Naive thymus-derived CD8-positive, alpha-beta T cell (primary cell): Measurements from ENCODE around the gene VHLL. TPM values are rescaled to one million over a fixed set of nuclear protein-coding genes. Genes with fewer than 3 reads are reported as not detected.

ENCODE experiments used
- ATAC-seq, 2 donors: fragments of 150-1000 bp; cut with Tn5 transposase in 1 of 2; sonication (Bioruptor Pico), chemical (Tn5 transposase) in 1 of 2; 1 replicate in 1 of 2; 2 replicates in 1 of 2; pipeline ENCODE4 v1.10.0; 2021; ENCODE audit warnings: mild to moderate bottlenecking in 2 of 2, moderate library complexity in 2 of 2
- POLR2A ChIA-PET: fragments of 350-600 bp; sonication (Branson Sonifier 250); formaldehyde crosslinking; loops from one replicate; lab custom pipeline; 2021; ENCODE audit warnings: antibody characterized with exemption; lab: Charles Lee
- DNase-seq, 10 donors: peaks; one replicate each; pipeline versions ENCODE4 v3.0.0 to v3.0.0-alpha.2; 2020 to 2022
- H3K27ac Mint-ChIP-seq, 10 donors: one replicate each; pipeline ENCODE4 v1.8.0; 2020 to 2022; ENCODE audit warnings: mild to moderate bottlenecking in 10 of 10, mixed read lengths in 10 of 10, moderate library complexity in 4 of 10, inconsistent platforms in 1 of 10
- H3K27me3 Mint-ChIP-seq, 5 donors: one replicate each; pipeline ENCODE4 v1.8.0; 2021 to 2022; ENCODE audit warnings: mixed read lengths in 5 of 5
- H3K36me3 Mint-ChIP-seq, 3 donors: one replicate each; pipeline ENCODE4 v1.8.0; 2020 to 2022; ENCODE audit warnings: mixed read lengths in 3 of 3, mild to moderate bottlenecking in 2 of 3, inconsistent platforms in 1 of 3
- H3K4me1 Mint-ChIP-seq, 4 donors: one replicate each; pipeline ENCODE4 v1.8.0; 2021 to 2022; ENCODE audit warnings: mixed read lengths in 4 of 4
- H3K4me3 Mint-ChIP-seq, 10 donors: one replicate each; pipeline ENCODE4 v1.8.0; 2020 to 2022; ENCODE audit warnings: mild to moderate bottlenecking in 10 of 10, mixed read lengths in 10 of 10, moderate library complexity in 6 of 10, inconsistent platforms in 1 of 10
- H3K9me3 Mint-ChIP-seq, 9 donors: one replicate each; pipeline ENCODE4 v1.8.0; 2020 to 2022; ENCODE audit warnings: mixed read lengths in 9 of 9, mild to moderate bottlenecking in 3 of 9, inconsistent platforms in 1 of 9, moderate library complexity in 1 of 9
- polyA plus RNA-seq, 3 donors: library from polyadenylated mRNA; unstranded; fragments of 300-500 nt; fragmentation: Illumina TruSeq; gene quantifications; one replicate each; pipeline ENCODE4 v1.2.3, GENCODE V29; 2021
- total RNA-seq, 8 experiments: library from RNA in 2 of 8; stranded (reverse) in 2 of 8; gene quantifications; one replicate each; pipeline ENCODE4 v1.2.3 and lab custom pipeline; 2021 to 2026

VHLL gene
- total and polyA plus RNA-seq, 5 experiments from 2014 or later, result 0.78 TPM; not detected in 4

GRCh38 chr1:156286061-156286460, 13.0 kb downstream of the VHLL start:
- ATAC-seq (no peak), DNase-seq (no peak)
- Mint-ChIP-seq H3K27ac (no peak overlapping the region), H3K36me3 (peaks cover 0 to 14% (median 0%) of the 10 kb centered on the region in 3 donors), H3K27me3 (no peaks in the 10 kb centered on the region), H3K4me1 (peaks cover 25 to 36% (median 34%) of the 10 kb centered on the region in 4 donors), H3K4me3 (peak overlapping the region in 1 of 10 donors; percentile 33), H3K9me3 (no peaks in the 10 kb centered on the region)
- POLR2A ChIA-PET, result no interaction called here

- no peak for DNase-seq
- POLR2A ChIA-PET, result no interaction called here
- Mint-ChIP-seq H3K36me3 (peaks cover 0 to 14% (median 0%) of the 10 kb centered on the region in 3 donors), H3K4me1 (peaks cover 28 to 43% (median 39%) of the 10 kb centered on the region in 4 donors), H3K4me3 (no peak overlapping the region), H3K27me3 (no peaks in the 10 kb centered on the region), H3K9me3 (no peaks in the 10 kb centered on the region), H3K27ac (no peak overlapping the region)
- ATAC-seq, result no peak
Observed at GRCh38 chr1:156285437-156285836, 13.7 kb downstream of the VHLL start.

- H3K4me3 Mint-ChIP-seq, result peak overlapping the region in 5 of 10 donors; percentile 22 to 58 (median 39)
- POLR2A ChIA-PET, result interaction anchor here (1.0 to 3.2 kb wide), 2 partner anchors 10 to 14 kb away, joined by 3 to 21 read pairs; partner anchors contain the start of gene GLMP
- no peaks in the 10 kb centered on the region for H3K27me3 Mint-ChIP-seq
- DNase-seq (no peak), ATAC-seq (no peak)
- H3K36me3 Mint-ChIP-seq, result peaks cover 0 to 9% (median 0%) of the 10 kb centered on the region in 3 donors
- no peaks in the 10 kb centered on the region for H3K9me3 Mint-ChIP-seq
- H3K4me1 Mint-ChIP-seq, result peaks cover 28 to 49% (median 44%) of the 10 kb centered on the region in 4 donors
- H3K27ac Mint-ChIP-seq, result peak overlapping the region in 1 of 10 donors; percentile 31
Observed at GRCh38 chr1:156284757-156285156, 14.3 kb downstream of the VHLL start.

DNA sequence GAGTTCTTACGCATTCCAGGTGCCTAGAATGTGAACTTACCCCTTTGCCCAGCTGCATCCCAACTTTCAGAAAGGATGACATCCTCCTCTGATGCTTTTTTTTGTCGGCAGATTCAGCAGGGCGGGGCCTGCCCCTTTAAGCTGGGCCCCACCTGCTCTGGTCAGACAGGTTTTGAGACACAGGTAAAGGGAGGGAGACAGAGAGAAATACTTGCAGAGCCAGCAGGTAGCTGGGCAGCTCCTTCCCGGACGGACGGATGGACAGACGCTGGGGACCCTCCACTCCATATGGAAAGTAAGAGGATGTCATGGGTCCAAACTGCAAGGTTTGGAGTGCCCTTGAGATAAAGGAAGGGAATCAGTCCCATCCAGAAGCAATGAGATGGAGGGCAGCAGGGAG, 15.0 kb downstream of the VHLL start, which contains the start of gene TMEM79:
Gene TMEM79, plus strand, starts transcription at position 214 of the 400 bp plus-strand sequence. CDS start 902 bp downstream, outside the sequence.
- ATAC-seq, result no peak
- DNase-seq, result no peak
- POLR2A ChIA-PET, result interaction anchor here (0.5 to 3.2 kb wide), 5 partner anchors 10 to 316 kb away, joined by 3 to 21 read pairs (median 3); partner anchors contain the start of genes GLMP and MEF2D
- H3K9me3 Mint-ChIP-seq, result no peaks in the 10 kb centered on the region
- H3K27ac Mint-ChIP-seq, result peak within 1 kb of the TSS; percentile 92 to 98 (median 96)
- H3K4me3 Mint-ChIP-seq, result peak within 1 kb of the TSS; percentile 93 to 100 (median 97)
- H3K36me3 Mint-ChIP-seq, result peaks cover 0 to 5% (median 0%) of the 10 kb centered on the region in 3 donors
- H3K27me3 Mint-ChIP-seq, result no peaks in the 10 kb centered on the region
- H3K4me1 Mint-ChIP-seq, result peaks cover 28 to 50% (median 45%) of the 10 kb centered on the region in 4 donors

DNA sequence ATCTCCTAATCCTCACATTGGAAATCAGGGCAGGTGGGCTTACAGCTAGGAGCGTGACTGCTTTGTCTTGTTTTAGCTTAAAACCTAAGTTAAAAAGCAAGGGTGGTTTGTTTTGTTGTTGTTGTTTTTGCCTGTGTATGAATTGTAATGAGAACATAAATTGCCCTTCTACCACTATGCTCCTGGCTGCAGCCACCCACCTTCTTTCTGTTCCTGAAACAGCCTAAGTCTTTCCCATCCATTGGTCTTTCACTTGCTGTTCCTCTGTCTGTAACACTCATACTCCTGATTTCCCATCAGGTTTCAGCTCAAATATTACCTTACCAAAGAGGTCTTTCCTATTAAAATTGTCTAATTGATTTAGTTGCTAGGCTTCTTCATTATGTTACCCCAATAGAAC, 15.6 kb downstream of the VHLL start:
- ATAC-seq, result no peak
- no peaks in the 10 kb centered on the region for H3K27me3 Mint-ChIP-seq
- H3K4me1 Mint-ChIP-seq, result peaks cover 28 to 50% (median 45%) of the 10 kb centered on the region in 4 donors
- peak overlapping the region; percentile 93 to 100 (median 97) for H3K4me3 Mint-ChIP-seq
- DNase-seq, result no peak
- POLR2A ChIA-PET, result interaction anchor here (0.6 to 3.2 kb wide), 15 partner anchors 8 to 484 kb away, joined by 3 to 21 read pairs (median 4); partner anchors contain the start of genes CCT3, GLMP, MEF2D and PMF1
- H3K9me3 Mint-ChIP-seq, result no peaks in the 10 kb centered on the region
- peaks cover 0 to 6% (median 0%) of the 10 kb centered on the region in 3 donors for H3K36me3 Mint-ChIP-seq
- peak overlapping the region; percentile 10 to 98 (median 96) for H3K27ac Mint-ChIP-seq

DNA sequence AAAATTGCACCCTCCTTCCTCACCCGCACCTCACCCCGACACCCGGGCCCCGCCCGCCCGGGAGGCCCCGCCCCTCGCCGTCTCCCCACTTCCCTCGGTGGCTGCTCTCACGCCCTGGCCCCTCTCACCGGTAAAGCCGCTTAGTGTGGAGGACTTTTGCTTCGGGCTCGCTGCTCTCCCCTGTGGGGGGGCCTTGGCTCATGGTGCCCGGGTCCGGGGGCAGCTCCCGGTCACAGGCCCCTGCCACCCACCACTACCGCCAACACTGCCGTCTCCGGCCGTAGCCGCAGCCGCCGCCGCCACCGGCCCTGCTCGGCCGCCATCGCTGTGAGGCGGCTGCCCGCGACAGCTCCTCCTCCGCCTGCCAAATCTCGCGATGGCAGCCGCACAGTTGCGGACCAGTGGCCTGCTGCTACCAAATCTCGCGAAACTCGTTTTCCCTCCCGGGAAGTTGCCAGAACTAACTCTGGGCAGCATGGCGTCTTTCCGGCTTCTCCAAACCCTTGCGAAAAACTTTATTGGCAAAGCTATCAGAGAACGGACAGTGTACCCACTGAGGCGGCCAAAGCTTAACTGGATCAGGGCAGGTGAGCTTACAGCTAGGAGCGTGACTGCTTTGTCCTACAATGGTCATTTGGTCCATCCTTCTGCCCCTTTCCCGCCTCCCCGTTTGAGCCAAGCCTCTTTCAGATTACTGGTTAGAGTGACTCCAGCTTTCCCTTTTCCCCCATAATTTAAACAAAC, 16.5 kb downstream of the VHLL start, which contains the start of gene SMG5:
Gene SMG5, minus strand, starts transcription at position 347 of the 744 bp plus-strand sequence. Its CDS starts 145 bp downstream, at position 202.
- POLR2A ChIA-PET, result interaction anchor here (0.6 to 3.2 kb wide), 21 partner anchors 9 to 1009 kb away, joined by 3 to 21 read pairs (median 4); partner anchors contain the start of genes CCT3, CLK2, GLMP and MEF2D
- peaks cover 28 to 50% (median 47%) of the 10 kb centered on the region in 4 donors for H3K4me1 Mint-ChIP-seq
- DNase-seq, result peak; percentile 91 to 98 (median 96)

GRCh38 chr1:156281693-156282478, 17.2 kb downstream of the VHLL start:
- H3K27ac Mint-ChIP-seq, result peak overlapping the region; percentile 82 to 98 (median 94)
- H3K27me3 Mint-ChIP-seq, result no peaks in the 10 kb centered on the region
- H3K36me3 Mint-ChIP-seq, result peaks cover 0 to 22% (median 3%) of the 10 kb centered on the region in 3 donors
- ATAC-seq, result no peak
- H3K9me3 Mint-ChIP-seq, result no peaks in the 10 kb centered on the region
- peak in 3 of 10 donors; percentile 11 to 53 (median 13) for DNase-seq
- peak overlapping the region; percentile 93 to 100 (median 97) for H3K4me3 Mint-ChIP-seq
- H3K4me1 Mint-ChIP-seq, result peaks cover 28 to 54% (median 48%) of the 10 kb centered on the region in 4 donors
- POLR2A ChIA-PET, result interaction anchor here (0.6 to 3.2 kb wide), 18 partner anchors 10 to 1008 kb away, joined by 3 to 21 read pairs (median 4); partner anchors contain the start of genes CCT3, CLK2, GLMP and MEF2D

More for the DNA sequence above, 16.5 kb downstream of the VHLL start, which contains the start of gene SMG5:
- peak within 1 kb of the TSS; percentile 92 to 98 (median 96) for H3K27ac Mint-ChIP-seq
- H3K4me3 Mint-ChIP-seq, result peak within 1 kb of the TSS; percentile 93 to 100 (median 97)
- H3K9me3 Mint-ChIP-seq, result no peaks in the 10 kb centered on the region
- peak; percentile 94 to 95 for ATAC-seq
- no peaks in the 10 kb centered on the region for H3K27me3 Mint-ChIP-seq
- H3K36me3 Mint-ChIP-seq, result peaks cover 0 to 15% (median 3%) of the 10 kb centered on the region in 3 donors

DNA sequence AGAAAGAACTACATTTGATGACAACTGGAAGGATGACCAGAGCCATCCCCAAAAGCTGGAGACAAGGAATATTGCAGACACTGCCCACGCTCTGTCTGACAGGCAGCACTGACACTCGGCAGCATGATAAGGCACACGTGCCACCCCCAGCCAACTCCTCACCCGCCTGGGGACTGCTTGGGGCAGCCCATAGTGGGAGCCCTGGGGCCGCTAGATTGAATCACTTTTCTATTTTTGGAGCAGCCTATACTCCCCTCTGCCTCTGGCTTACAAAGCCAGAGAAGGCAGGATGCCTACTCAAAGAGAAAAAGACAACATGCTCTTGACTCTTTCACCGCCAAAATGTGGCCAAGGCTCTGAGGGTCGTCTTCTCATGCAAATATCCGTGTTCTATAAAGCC, 17.8 kb downstream of the VHLL start:
- no peaks in the 10 kb centered on the region for H3K9me3 Mint-ChIP-seq
- ATAC-seq (peak in 1 of 2 donors; percentile 21), DNase-seq (peak in 4 of 10 donors; percentile 11 to 33 (median 16))
- H3K27me3 Mint-ChIP-seq, result no peaks in the 10 kb centered on the region
- H3K4me3 Mint-ChIP-seq, result peak overlapping the region; percentile 93 to 100 (median 97)
- peak overlapping the region; percentile 82 to 98 (median 94) for H3K27ac Mint-ChIP-seq
- POLR2A ChIA-PET, result interaction anchor here (1.0 to 1.5 kb wide), 2 partner anchors 68 to 133 kb away, joined by 3 to 4 read pairs; partner anchors contain the start of gene PMF1
- peaks cover 0 to 27% (median 3%) of the 10 kb centered on the region in 3 donors for H3K36me3 Mint-ChIP-seq
- peaks cover 27 to 56% (median 48%) of the 10 kb centered on the region in 4 donors for H3K4me1 Mint-ChIP-seq

DNA sequence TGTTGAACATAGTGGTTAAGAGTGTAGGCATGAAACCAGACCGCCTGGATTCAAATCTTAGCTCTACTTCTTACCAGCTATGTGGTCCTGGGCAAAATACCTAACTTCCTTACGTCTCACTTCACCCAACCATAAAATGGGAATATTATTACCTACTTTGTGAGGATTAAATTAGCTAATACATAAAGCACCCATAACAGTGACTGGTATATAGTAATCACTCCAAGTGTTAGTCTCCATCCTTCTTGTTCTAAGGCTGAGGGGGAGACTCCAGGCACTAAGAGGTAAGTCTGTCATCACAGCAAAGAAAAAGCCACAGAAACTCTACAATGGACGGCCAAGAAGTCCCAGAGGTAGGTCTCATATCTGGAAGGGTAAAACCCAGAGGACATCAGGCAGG, 19.3 kb downstream of the VHLL start:
- no peaks in the 10 kb centered on the region for H3K9me3 Mint-ChIP-seq
- peak overlapping the region in 4 of 10 donors; percentile 1 to 51 (median 30) for H3K4me3 Mint-ChIP-seq
- DNase-seq (no peak), ATAC-seq (no peak)
- H3K4me1 Mint-ChIP-seq, result peaks cover 26 to 56% (median 47%) of the 10 kb centered on the region in 4 donors
- peaks cover 0 to 41% (median 8%) of the 10 kb centered on the region in 3 donors for H3K36me3 Mint-ChIP-seq
- H3K27me3 Mint-ChIP-seq, result no peaks in the 10 kb centered on the region
- POLR2A ChIA-PET, result interaction anchor here (0.5 to 0.6 kb wide), 2 partner anchors 132 to 947 kb away, joined by 3 to 4 read pairs; no protein-coding TSS in a partner anchor
- peak overlapping the region in 3 of 10 donors; percentile 12 to 50 (median 25) for H3K27ac Mint-ChIP-seq

DNA sequence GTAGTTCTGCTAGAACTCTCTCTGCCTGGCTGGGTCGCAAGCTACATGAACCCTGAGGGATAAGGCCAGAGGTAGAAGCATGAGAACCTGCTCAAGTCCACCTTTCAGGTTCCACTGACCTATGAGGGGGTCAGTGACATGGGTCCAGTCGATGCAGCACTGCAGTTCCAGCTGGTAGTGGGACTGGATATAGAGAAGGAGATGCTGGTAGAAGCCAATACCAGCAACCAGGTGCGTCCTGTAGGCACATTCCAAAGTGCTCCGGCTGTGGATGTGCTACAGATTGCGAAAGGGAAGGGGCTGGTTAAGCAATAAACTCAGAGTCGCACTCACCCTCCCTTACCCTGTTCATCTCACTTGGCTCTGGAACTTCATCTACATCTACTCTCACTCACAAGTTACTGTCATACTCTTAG, 22.1 kb downstream of the VHLL start:
- H3K4me1 Mint-ChIP-seq, result peaks cover 10 to 34% (median 21%) of the 10 kb centered on the region in 4 donors
- H3K27me3 Mint-ChIP-seq, result no peaks in the 10 kb centered on the region
- H3K36me3 Mint-ChIP-seq, result peaks cover 0 to 69% (median 23%) of the 10 kb centered on the region in 3 donors
- no peak overlapping the region for H3K27ac Mint-ChIP-seq
- peak in 1 of 10 donors; percentile 10 for DNase-seq
- no peaks in the 10 kb centered on the region for H3K9me3 Mint-ChIP-seq
- H3K4me3 Mint-ChIP-seq, result no peak overlapping the region
- no peak for ATAC-seq
- POLR2A ChIA-PET, result interaction anchor here (1.0 kb wide), 1 partner anchor 10 kb away, joined by 6 read pairs; no protein-coding TSS in a partner anchor

DNA sequence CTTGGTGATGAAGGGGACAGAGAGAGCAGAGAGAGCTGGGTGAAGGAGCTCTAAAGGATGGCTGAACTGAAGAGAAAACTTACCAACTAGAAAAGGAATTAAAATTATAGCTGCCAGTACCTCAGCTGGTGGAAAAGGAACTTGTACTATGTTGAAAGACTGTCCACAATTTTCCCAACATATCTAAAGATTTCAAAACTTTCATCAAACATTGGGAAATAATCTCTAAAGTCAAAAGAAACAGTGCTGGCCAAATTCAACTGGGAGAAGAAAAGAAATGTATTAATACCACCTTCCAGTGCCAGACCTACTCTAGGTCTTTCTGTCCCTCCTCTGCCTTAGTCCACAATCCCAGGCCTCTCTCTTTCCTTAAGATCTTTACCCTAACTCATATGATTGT, 22.6 kb downstream of the VHLL start:
- Mint-ChIP-seq H3K9me3 (no peaks in the 10 kb centered on the region), H3K4me1 (peaks cover 8 to 29% (median 17%) of the 10 kb centered on the region in 4 donors), H3K4me3 (no peak overlapping the region), H3K36me3 (peaks cover 0 to 74% (median 23%) of the 10 kb centered on the region in 3 donors), H3K27me3 (no peaks in the 10 kb centered on the region), H3K27ac (no peak overlapping the region)
- DNase-seq (no peak), ATAC-seq (no peak)
- POLR2A ChIA-PET, result interaction anchor here (1.0 kb wide), 1 partner anchor 11 kb away, joined by 6 read pairs; no protein-coding TSS in a partner anchor
